OCI-LY3 (cell line): ENCODE measurements around the gene IRF9.

ENCODE experiments used
- H2AFZ ChIP-seq: fragments of 200-600, 300-600 bp; shearing (Covaris generic); 2 replicates; pipeline ENCODE4 v1.6.0; 2014; ENCODE audit warnings: antibody characterized with exemption, low read depth, low read length
- H3K27ac ChIP-seq: fragments of 200-600, 300-600 bp; sonication (generic); 2 replicates; pipeline ENCODE4 v1.5.1; 2014; ENCODE audit warnings: mild to moderate bottlenecking, low read length, moderate library complexity, mixed read lengths
- H3K27me3 ChIP-seq: fragments of 200-600, 300-600 bp; sonication (generic); 2 replicates; pipeline ENCODE4 v1.6.1; 2014; ENCODE audit warnings: low read depth, low read length, mixed read lengths
- H3K36me3 ChIP-seq: fragments of 200-600, 300-600 bp; sonication (generic); replicated peaks from 2 replicates; pipeline ENCODE3; 2014; ENCODE audit warnings: low read depth, low read length, mixed read lengths
- H3K4me1 ChIP-seq: fragments of 300-600, 200-600 bp; sonication (generic); 2 replicates; pipeline ENCODE4 v1.6.1; 2014; ENCODE audit warnings: low read length, mixed read lengths
- H3K4me2 ChIP-seq: fragments of 200-600, 300-600 bp; sonication (generic); 2 replicates; pipeline ENCODE4 v1.6.1; 2014; ENCODE audit warnings: low read length, mixed read lengths
- H3K4me3 ChIP-seq: fragments of 300-600, 200-600 bp; sonication (generic); 2 replicates; pipeline ENCODE4 v1.5.1; 2014; ENCODE audit warnings: antibody characterized with exemption, mild to moderate bottlenecking, low read length, moderate library complexity
- H3K79me2 ChIP-seq: fragments of 300-600, 200-600 bp; shearing (Covaris generic); 2 replicates; pipeline ENCODE4 v1.6.1; 2014; ENCODE audit warnings: mild to moderate bottlenecking, low read length, mixed read lengths
- H3K9ac ChIP-seq: fragments of 300-600, 200-600 bp; shearing (Covaris generic); 2 replicates; pipeline ENCODE4 v1.6.0; 2014; ENCODE audit warnings: mild to moderate bottlenecking, low read length, moderate library complexity
- H3K9me3 ChIP-seq: fragments of 200-600, 300-600 bp; shearing (Covaris generic); 2 replicates; pipeline ENCODE4 v1.6.1; 2014; ENCODE audit warnings: low read length, mixed read lengths; ENCODE audit not compliant: insufficient read depth
- H4K20me1 ChIP-seq: fragments of 200-600, 300-600 bp; sonication (generic); 2 replicates; pipeline ENCODE4 v1.6.1; 2016; ENCODE audit warnings: low read length, mixed read lengths; ENCODE audit not compliant: insufficient read depth
- CTCF ChIP-seq: fragments of 200-600, 300-600 bp; sonication (generic); IDR thresholded peaks from 2 replicates; pipeline ENCODE4 v1.5.1; 2014; ENCODE audit warnings: antibody characterized with exemption, low read length, low read depth
- EZH2phosphoT487 ChIP-seq: fragments of 200-600 bp; shearing (Covaris generic); IDR thresholded peaks from 2 replicates; pipeline ENCODE4 v1.6.1; 2018; ENCODE audit warnings: antibody characterized with exemption, mixed run types, low read depth

IRF9 gene

GRCh38 chr14:24150061-24150460 is 11.0 kb upstream of the IRF9 start:
- H3K4me2 ChIP-seq: no peak overlapping the region
- H2AFZ ChIP-seq: no peak overlapping the region
- H3K27ac ChIP-seq: no peak overlapping the region
- H3K4me1 ChIP-seq: peaks cover 14% of the 10 kb centered on the region
- H3K36me3 ChIP-seq: peaks cover 39% of the 10 kb centered on the region
- no peaks in the 10 kb centered on the region for H3K9me3 ChIP-seq
- H4K20me1 ChIP-seq: 0 out of 2 replicates have a peak, but pooled peaks cover 2% of the 10 kb centered on the region
- H3K4me3 ChIP-seq: no peak overlapping the region
- H3K79me2 ChIP-seq: peaks cover 35% of the 10 kb centered on the region
- TF ChIP-seq CTCF (no peak), EZH2phosphoT487 (no peak)
- H3K27me3 ChIP-seq: no peaks in the 10 kb centered on the region
- H3K9ac ChIP-seq: no peak overlapping the region

GRCh38 chr14:24150567-24150966 is 10.5 kb upstream of the IRF9 start:
- Histone ChIP-seq H3K36me3 (peaks cover 41% of the 10 kb centered on the region), H3K27ac (no peak overlapping the region)

GRCh38 chr14:24150993-24151392 is 10.1 kb upstream of the IRF9 start:
- H3K36me3 ChIP-seq: peaks cover 46% of the 10 kb centered on the region
- TF ChIP-seq EZH2phosphoT487 (no peak), CTCF (no peak)
- H3K4me2 ChIP-seq: no peak overlapping the region
- H3K27me3 ChIP-seq: no peaks in the 10 kb centered on the region
- no peak overlapping the region for H3K27ac ChIP-seq
- peaks cover 25% of the 10 kb centered on the region for H3K79me2 ChIP-seq
- H3K4me3 ChIP-seq: no peak overlapping the region
- no peak overlapping the region for H2AFZ ChIP-seq
- no peak overlapping the region for H3K9ac ChIP-seq
- H3K4me1 ChIP-seq: peaks cover 7% of the 10 kb centered on the region
- no peaks in the 10 kb centered on the region for H3K9me3 ChIP-seq
- H4K20me1 ChIP-seq: 0 out of 2 replicates have a peak, but pooled peaks cover 2% of the 10 kb centered on the region

More at GRCh38 chr14:24150567-24150966, 10.5 kb upstream of the IRF9 start:
- H3K9me3 ChIP-seq: no peaks in the 10 kb centered on the region
- no peak overlapping the region for H2AFZ ChIP-seq
- H3K4me3 ChIP-seq: no peak overlapping the region
- H3K4me2 ChIP-seq: no peak overlapping the region
- TF ChIP-seq EZH2phosphoT487 (no peak), CTCF (no peak)
- no peaks in the 10 kb centered on the region for H3K27me3 ChIP-seq
- no peak overlapping the region for H3K9ac ChIP-seq
- H3K79me2 ChIP-seq: peaks cover 30% of the 10 kb centered on the region
- H3K4me1 ChIP-seq: peaks cover 10% of the 10 kb centered on the region
- 0 out of 2 replicates have a peak, but pooled peaks cover 2% of the 10 kb centered on the region for H4K20me1 ChIP-seq

GRCh38 chr14:24151404-24152080 is 9.5 kb upstream of the IRF9 start:
- H3K36me3 ChIP-seq: peaks cover 46% of the 10 kb centered on the region

More at GRCh38 chr14:24151404-24152080, 9.5 kb upstream of the IRF9 start:
- Histone ChIP-seq H3K9me3 (no peaks in the 10 kb centered on the region), H3K79me2 (peaks cover 22% of the 10 kb centered on the region), H3K4me1 (peaks cover 7% of the 10 kb centered on the region), H3K27ac (no peak overlapping the region), H3K27me3 (no peaks in the 10 kb centered on the region), H2AFZ (no peak overlapping the region), H3K9ac (no peak overlapping the region), H3K4me2 (no peak overlapping the region), H4K20me1 (0 out of 2 replicates have a peak, but pooled peaks cover 2% of the 10 kb centered on the region), H3K4me3 (no peak overlapping the region)
- TF ChIP-seq EZH2phosphoT487: no peak
- no peak for TF ChIP-seq CTCF
